ENCODE results near the gene RGS3.
"Not testable (repeated sequence)": the region's sequence is repeated elsewhere in the genome, so short reads cannot be mapped to it uniquely, and the experiment has no call there.

Gene RGS3

GRCh38 chr9:113543296-113543981 lies 79.9 kb downstream of the RGS3 start:
- no peak for DNase-seq (ENCODE audit: extremely low read depth in 1 of 2, low read depth in 1 of 2)

- no peak for DNase-seq (ENCODE audit: extremely low read depth in 1 of 2, low read depth in 1 of 2)
Measured at GRCh38 chr9:113543982-113544303, 80.4 kb downstream of the RGS3 start.

DNA sequence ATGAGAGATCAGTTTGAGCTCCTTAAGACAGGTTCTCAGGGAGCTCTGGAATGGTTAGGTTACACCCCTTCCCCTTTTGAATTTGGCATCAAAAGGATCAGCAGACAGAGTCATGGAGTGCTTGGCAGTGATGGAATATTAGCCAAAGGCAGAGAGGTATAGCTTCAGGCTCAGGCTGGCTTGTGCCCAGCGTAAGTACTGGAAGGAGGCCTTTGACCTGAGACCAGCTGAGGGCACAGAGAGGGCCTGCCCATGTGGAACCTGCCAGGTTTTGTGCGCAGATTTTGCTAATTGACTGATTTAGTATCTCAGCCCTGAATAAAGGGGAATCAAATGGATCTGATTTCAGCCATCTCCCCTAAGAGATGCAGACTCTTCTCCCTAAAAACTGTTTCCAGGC lies 81.5 kb downstream of the RGS3 start:
- no peak for DNase-seq (ENCODE audit: extremely low read depth in 1 of 2, low read depth in 1 of 2)

- no peak for DNase-seq (ENCODE audit: extremely low read depth in 1 of 2, low read depth in 1 of 2)
Measured at GRCh38 chr9:113546566-113546965, 83.0 kb downstream of the RGS3 start.

DNA sequence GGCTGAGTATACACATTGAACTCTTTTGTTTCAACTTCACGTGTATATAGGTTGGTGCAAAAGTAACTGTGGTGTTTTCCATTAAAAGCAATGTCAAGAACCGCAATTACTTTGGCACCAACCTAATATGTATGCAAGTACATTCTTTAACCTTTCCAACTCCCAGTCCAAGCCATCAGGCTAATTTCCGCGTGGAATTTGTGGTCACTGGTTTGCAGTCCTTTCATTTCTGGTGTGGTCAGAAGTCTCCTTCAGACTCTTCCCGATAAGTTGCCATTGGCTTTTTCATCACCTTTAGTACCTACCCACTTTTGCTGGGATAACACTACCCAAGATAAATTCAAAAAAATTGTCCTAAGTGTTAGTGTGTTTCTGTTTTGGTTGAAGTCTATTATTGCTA lies 84.0 kb downstream of the RGS3 start:
- DNase-seq (ENCODE audit: extremely low read depth in 1 of 2, low read depth in 1 of 2): no peak

GRCh38 chr9:113548221-113549041 lies 84.9 kb downstream of the RGS3 start:
- DNase-seq (ENCODE audit: extremely low read depth in 1 of 2, low read depth in 1 of 2): peak in 1 of 2 donors; percentile 19

DNA sequence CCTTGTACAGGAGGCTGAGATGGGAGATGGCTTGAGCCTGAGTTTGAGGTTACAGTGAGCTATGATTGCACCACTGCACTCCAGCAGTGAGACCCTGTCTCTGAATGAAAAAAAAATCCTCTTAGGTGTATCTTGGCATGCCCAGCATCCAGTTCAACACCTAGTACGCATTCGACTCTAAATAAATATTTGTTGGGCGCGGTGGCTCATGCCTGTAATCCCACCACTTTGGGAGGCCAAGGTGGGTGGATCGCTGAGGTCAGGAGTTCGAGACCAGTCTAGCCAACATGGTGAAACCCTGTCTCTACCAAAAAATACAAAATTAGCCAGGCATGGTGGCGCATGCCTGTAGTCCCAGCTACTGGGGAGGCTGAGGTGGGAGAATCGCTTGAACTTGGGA lies 86.4 kb downstream of the RGS3 start:
- DNase-seq (ENCODE audit: extremely low read depth in 1 of 2, low read depth in 1 of 2): not testable (repeated sequence)

- no peak for DNase-seq (ENCODE audit: extremely low read depth in 1 of 2, low read depth in 1 of 2)
Measured at GRCh38 chr9:113556877-113557593, 93.5 kb downstream of the RGS3 start.

GRCh38 chr9:113558632-113559502 lies 95.3 kb downstream of the RGS3 start:
- DNase-seq (ENCODE audit: extremely low read depth in 1 of 2, low read depth in 1 of 2): no peak

- DNase-seq (ENCODE audit: extremely low read depth in 1 of 2, low read depth in 1 of 2): no peak
Measured at GRCh38 chr9:113559834-113560800, 96.6 kb downstream of the RGS3 start.

DNA sequence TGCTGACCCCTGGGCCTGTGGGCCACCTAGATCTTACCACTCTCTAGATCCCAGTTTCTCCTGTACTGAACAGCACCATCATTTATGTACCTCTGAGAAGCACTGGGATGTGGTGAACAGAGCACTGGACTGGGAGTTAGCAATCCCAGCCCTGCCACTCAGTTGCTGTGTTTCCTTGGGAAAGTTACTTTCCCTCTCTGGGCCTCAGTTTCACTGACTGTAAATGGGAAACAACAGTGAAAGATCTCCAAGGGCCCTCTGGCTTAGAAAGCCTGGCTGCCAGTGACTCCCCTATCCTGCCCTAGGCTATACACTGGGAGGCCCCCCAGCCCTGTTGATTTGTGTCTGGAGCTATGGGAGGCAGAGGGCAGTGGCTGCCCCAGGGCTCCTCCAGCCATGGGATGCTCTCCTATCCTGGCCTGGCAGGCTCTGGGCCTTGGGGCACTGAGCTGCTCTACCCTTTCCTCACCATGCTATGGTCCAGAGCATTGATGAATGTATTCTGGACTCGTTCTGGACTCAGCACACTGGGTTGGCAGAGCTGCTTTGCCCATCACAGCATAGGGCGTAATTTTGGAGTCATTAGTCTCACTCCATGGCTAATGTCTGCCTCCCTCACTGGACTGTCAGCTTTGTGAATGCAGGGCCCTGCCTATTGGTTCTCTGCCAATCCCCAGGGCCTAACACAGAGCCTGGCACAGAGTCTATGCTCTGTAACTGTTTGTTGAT lies 99.3 kb downstream of the RGS3 start:
- DNase-seq (ENCODE audit: extremely low read depth in 1 of 2, low read depth in 1 of 2): no peak

DNA sequence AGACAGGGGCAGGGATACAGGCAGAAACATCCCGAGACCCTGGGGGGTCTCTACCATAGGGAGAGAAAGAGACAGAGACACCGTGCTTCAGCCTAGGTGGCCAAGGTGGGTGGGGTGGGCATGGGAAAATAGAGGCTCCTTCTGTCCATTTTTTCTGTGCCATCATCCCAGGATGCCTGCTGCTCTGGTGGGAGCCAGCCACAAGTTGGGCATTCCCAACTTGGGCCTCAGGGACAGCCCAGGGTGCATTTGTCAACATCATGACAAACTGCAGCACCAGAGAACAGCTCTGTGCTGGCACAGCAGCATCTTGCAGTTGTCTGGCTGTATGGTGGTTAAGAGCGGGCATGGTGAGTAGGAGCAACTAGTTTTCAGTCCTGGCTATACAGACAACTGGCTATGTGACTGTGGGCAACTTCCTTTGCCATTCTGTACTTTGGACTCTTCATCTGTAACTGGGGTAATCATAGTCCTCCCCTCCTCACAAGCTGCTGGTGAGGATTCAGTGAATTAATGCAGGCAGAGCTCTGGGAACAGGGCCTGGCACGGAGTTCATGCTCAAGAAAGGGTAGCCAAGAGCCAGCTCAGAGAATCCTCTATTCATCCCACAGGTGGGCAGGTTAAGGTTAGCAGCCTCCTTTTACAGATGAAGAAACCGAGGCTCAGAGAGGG lies 100.4 kb downstream of the RGS3 start:
- no peak for DNase-seq (ENCODE audit: extremely low read depth in 1 of 2, low read depth in 1 of 2)

GRCh38 chr9:113564498-113565237 lies 101.1 kb downstream of the RGS3 start:
- no peak for DNase-seq (ENCODE audit: extremely low read depth in 1 of 2, low read depth in 1 of 2)

GRCh38 chr9:113566016-113566711 lies 102.6 kb downstream of the RGS3 start:
- DNase-seq (ENCODE audit: extremely low read depth in 1 of 2, low read depth in 1 of 2): no peak

DNA sequence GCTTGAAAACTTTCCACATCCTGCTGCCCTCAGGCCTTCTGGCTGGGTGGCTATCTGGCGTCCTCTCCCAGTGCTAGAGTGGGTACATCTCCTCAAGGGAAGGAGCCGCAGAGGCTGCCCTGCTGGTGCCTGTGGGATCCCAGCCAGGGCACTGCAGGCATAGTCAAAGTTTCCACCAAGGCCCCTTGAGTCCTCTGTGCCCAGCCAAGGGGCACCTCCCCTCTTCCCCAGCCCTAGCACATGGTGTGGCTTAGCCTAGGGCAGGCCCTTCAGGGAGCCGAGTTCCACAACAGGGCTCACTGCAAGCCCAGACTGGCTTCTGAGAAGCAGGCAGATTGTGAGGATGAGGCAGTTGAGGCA lies 103.2 kb downstream of the RGS3 start:
- DNase-seq (ENCODE audit: extremely low read depth in 1 of 2, low read depth in 1 of 2): no peak

DNA sequence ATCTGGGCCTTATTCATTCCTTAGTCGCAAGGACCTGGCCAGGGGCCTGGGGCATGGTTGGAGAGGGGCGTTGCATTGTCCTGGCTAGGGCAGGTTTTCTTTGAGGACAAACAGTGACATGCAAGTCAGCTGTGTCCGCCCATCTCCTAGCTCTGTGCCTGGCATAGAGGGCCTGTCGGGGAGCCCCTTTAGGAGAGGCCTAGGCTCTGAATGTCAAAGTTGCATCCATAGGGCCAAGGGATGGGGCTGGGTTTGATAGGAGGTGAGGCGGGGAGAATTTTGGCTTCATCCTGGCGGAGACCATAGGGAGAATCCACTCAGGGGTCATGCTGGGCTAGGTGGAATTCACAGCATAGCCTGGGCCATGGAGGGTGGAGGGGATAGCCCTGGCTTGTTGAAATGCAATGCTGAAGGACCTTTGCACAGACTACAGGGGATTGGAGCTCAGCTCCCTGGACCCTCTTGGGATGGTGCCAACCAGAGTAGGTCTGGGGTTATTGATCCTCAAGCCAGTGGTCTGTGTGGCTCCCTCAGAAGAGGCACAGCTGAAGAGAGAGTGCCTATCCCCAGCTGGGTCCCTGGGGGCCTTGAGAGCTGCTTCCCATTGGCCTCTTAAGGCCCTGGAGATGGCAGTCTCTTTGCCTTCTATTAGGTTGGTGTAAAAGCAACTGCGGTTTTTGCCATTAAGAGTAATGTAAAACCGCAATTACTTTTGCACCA lies 104.0 kb downstream of the RGS3 start:
- no peak for DNase-seq (ENCODE audit: extremely low read depth in 1 of 2, low read depth in 1 of 2)

GRCh38 chr9:113568081-113568435 lies 104.5 kb downstream of the RGS3 start:
- no peak for DNase-seq (ENCODE audit: extremely low read depth in 1 of 2, low read depth in 1 of 2)
